ENCODE data around the gene KCNK3.

Gene KCNK3

DNA sequence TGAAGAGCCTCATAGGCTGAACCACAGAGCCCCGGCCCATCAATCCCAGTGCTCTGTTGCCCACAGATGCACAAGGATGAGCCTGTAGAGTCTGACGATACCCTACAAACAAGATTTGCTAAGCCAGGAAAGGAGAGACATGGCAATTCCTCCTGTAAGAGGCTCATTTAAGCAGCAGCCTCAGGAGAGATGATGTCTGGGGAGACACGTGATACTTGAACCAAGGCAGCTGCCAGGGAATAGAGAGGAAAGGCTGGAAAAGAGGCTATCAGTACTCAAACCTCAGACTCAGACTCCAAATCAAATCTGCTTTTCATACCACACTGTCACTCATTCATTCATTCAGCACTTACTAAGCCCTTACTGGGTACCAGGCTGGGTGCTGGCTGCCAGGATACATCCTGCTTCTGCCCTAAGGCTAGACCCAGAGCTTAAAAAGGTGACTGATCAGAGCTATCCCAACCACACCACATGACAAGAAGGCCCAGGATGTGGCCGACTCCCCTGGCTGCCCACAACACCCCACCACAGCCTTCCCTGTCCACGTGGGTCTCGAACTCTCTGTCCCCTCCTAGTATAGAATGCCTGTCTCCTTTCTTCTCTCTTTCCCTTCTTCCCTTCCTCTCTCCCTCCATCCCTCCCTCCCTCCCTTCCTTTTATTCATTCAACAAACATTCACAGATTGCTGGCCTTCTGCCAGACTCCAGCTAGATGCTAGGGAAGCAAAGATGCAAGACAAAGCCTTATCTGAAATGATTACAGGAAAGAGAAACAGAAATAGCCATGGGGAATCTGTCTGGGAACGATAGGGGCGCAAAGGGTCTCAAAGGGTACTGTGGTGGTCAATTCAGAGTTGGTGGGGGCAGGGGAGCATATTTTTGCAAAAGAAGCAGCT lies 23.4 kb upstream of the KCNK3 start:
- Histone ChIP-seq H3K9ac (no peak overlapping the region), H4K20me1 (ENCODE audit: insufficient read depth) (no peaks in the 10 kb centered on the region), H3K4me2 (no peak overlapping the region), H3K4me3 (IDR thresholded peaks at IDR 0.05; ENCODE audit: insufficient read depth, low read depth, low read length) (no peak overlapping the region), H3K36me3 (ENCODE audit: insufficient read depth) (no peaks in the 10 kb centered on the region), H3K27ac (no peak overlapping the region), H2AFZ (ENCODE audit: low read depth) (no peak overlapping the region), H3K79me2 (ENCODE audit: insufficient read depth, low read depth) (no peaks in the 10 kb centered on the region), H3K4me1 (ENCODE audit: low read depth, poor library complexity, severe bottlenecking) (no peaks in the 10 kb centered on the region), H3K27me3 (ENCODE audit: insufficient read depth, low read depth) (peaks cover 31% of the 10 kb centered on the region)
- TF ChIP-seq, protein P1, sequence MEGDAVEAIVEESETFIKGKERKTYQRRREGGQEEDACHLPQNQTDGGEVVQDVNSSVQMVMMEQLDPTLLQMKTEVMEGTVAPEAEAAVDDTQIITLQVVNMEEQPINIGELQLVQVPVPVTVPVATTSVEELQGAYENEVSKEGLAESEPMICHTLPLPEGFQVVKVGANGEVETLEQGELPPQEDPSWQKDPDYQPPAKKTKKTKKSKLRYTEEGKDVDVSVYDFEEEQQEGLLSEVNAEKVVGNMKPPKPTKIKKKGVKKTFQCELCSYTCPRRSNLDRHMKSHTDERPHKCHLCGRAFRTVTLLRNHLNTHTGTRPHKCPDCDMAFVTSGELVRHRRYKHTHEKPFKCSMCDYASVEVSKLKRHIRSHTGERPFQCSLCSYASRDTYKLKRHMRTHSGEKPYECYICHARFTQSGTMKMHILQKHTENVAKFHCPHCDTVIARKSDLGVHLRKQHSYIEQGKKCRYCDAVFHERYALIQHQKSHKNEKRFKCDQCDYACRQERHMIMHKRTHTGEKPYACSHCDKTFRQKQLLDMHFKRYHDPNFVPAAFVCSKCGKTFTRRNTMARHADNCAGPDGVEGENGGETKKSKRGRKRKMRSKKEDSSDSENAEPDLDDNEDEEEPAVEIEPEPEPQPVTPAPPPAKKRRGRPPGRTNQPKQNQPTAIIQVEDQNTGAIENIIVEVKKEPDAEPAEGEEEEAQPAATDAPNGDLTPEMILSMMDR (conservative IDR thresholded peaks at IDR 0.05; ENCODE audit: low read depth, low read length), result no peak

DNA sequence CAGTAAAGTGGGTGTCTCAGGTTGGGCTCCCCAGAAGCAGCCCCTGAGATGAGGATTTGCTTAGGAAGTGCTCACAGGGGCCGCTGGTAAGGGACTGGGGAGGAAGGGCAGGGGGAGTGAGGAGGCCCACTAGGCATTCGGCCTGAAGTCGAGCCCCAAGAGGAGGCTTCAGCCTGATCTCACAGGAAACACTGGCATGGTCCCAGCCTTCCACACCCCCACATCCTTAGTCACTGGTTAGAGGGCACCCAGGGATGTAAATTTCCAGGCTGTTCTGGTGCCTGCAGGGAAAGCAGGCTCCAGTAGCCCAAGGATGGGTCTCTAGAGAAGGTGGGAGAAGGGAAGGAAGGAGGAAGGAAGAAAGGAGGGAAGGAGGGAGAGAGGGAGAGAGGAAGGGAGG lies 22.4 kb upstream of the KCNK3 start:
- Histone ChIP-seq H3K9ac (no peak overlapping the region), H3K79me2 (ENCODE audit: insufficient read depth, low read depth) (no peaks in the 10 kb centered on the region), H3K4me2 (no peak overlapping the region), H4K20me1 (ENCODE audit: insufficient read depth) (no peaks in the 10 kb centered on the region), H2AFZ (ENCODE audit: low read depth) (no peak overlapping the region), H3K4me3 (IDR thresholded peaks at IDR 0.05; ENCODE audit: insufficient read depth, low read depth, low read length) (no peak overlapping the region), H3K36me3 (ENCODE audit: insufficient read depth) (no peaks in the 10 kb centered on the region), H3K27ac (no peak overlapping the region), H3K27me3 (ENCODE audit: insufficient read depth, low read depth) (peaks cover 31% of the 10 kb centered on the region), H3K4me1 (ENCODE audit: low read depth, poor library complexity, severe bottlenecking) (no peaks in the 10 kb centered on the region)
- TF ChIP-seq, protein P1 (conservative IDR thresholded peaks at IDR 0.05; ENCODE audit: low read depth, low read length), result no peak

- Histone ChIP-seq H2AFZ (ENCODE audit: low read depth) (no peak overlapping the region), H3K36me3 (ENCODE audit: insufficient read depth) (no peaks in the 10 kb centered on the region), H4K20me1 (ENCODE audit: insufficient read depth) (no peaks in the 10 kb centered on the region), H3K79me2 (ENCODE audit: insufficient read depth, low read depth) (no peaks in the 10 kb centered on the region), H3K4me3 (IDR thresholded peaks at IDR 0.05; ENCODE audit: insufficient read depth, low read depth, low read length) (no peak overlapping the region), H3K4me2 (no peak overlapping the region), H3K4me1 (ENCODE audit: low read depth, poor library complexity, severe bottlenecking) (no peaks in the 10 kb centered on the region), H3K27ac (no peak overlapping the region), H3K27me3 (ENCODE audit: insufficient read depth, low read depth) (peaks cover 31% of the 10 kb centered on the region), H3K9ac (no peak overlapping the region)
- TF ChIP-seq, protein P1 (conservative IDR thresholded peaks at IDR 0.05; ENCODE audit: low read depth, low read length), result no peak
Measured at GRCh38 chr2:26670931-26671460, 21.5 kb upstream of the KCNK3 start.

GRCh38 chr2:26671691-26672090 lies 20.8 kb upstream of the KCNK3 start:
- TF ChIP-seq, protein P1 (conservative IDR thresholded peaks at IDR 0.05; ENCODE audit: low read depth, low read length), result no peak
- H3K27ac ChIP-seq, result no peak overlapping the region
- H3K79me2 ChIP-seq (ENCODE audit: insufficient read depth, low read depth), result no peaks in the 10 kb centered on the region
- peaks cover 31% of the 10 kb centered on the region for H3K27me3 ChIP-seq (ENCODE audit: insufficient read depth, low read depth)
- no peak overlapping the region for H3K4me3 ChIP-seq (IDR thresholded peaks at IDR 0.05; ENCODE audit: insufficient read depth, low read depth, low read length)
- no peaks in the 10 kb centered on the region for H3K36me3 ChIP-seq (ENCODE audit: insufficient read depth)
- H2AFZ ChIP-seq (ENCODE audit: low read depth), result no peak overlapping the region
- no peak overlapping the region for H3K4me2 ChIP-seq
- no peak overlapping the region for H3K9ac ChIP-seq
- H4K20me1 ChIP-seq (ENCODE audit: insufficient read depth), result no peaks in the 10 kb centered on the region
- H3K4me1 ChIP-seq (ENCODE audit: low read depth, poor library complexity, severe bottlenecking), result no peaks in the 10 kb centered on the region

All from KMS-11 (cell line).